Measurements from ENCODE around the gene CLBA1. TPM values are rescaled to one million over a fixed set of nuclear protein-coding genes. Genes with fewer than 3 reads are reported as not detected.
"Not testable (repeated sequence)": the region's sequence is repeated elsewhere in the genome, so short reads cannot be mapped to it uniquely, and the experiment has no call there.

The CLBA1 gene
- total RNA-seq, 1 experiment from 2014 or later: 3.0 TPM

- intact Hi-C loops (cut with micrococcal nuclease; ENCODE audit: unreplicated experiment): no loop called here
- no TSS peak for BruUV-seq (replicated peaks)
- Histone ChIP-seq H3K4me3 (ENCODE audit: low read depth, low read length) (no peak overlapping the region), H3K4me1 (no peaks in the 10 kb centered on the region; the same call in 1 of the 2 replicates), H3K27me3 (replicated peaks; ENCODE audit: control insufficient read depth, insufficient read depth, low read length) (no peaks in the 10 kb centered on the region), H3K36me3 (ENCODE audit: control insufficient read depth, insufficient read depth, low read length) (no peaks in the 10 kb centered on the region), H3K9me3 (no peaks in the 10 kb centered on the region)
- H3K27ac Mint-ChIP-seq (ENCODE audit: unreplicated experiment): no peak overlapping the region
- no peaks in the 10 kb centered on the region for H3K9me3 Mint-ChIP-seq (ENCODE audit: unreplicated experiment)
- no peak overlapping the region for H3K4me3 Mint-ChIP-seq (ENCODE audit: unreplicated experiment)
- peaks cover 6% of the 10 kb centered on the region for H3K36me3 Mint-ChIP-seq (ENCODE audit: insufficient read depth, unreplicated experiment)
- H3K4me1 Mint-ChIP-seq (ENCODE audit: low read depth, unreplicated experiment): no peaks in the 10 kb centered on the region
- DNase-seq: no peak
- ChIA-PET CTCF (no interaction called here), POLR2A (no interaction called here)
- H3K27me3 Mint-ChIP-seq (ENCODE audit: insufficient read depth, unreplicated experiment): no peaks in the 10 kb centered on the region
- no peak for TF ChIP-seq CTCF (IDR thresholded peaks at IDR 0.05; ENCODE audit: insufficient read depth in 1 of 2, low read depth in 1 of 2, low read length in 1 of 2, severe bottlenecking in 1 of 2, unreplicated experiment in 1 of 2)
These were observed 40.6 kb downstream of the CLBA1 start for GRCh38 chr14:105026033-105026785.

GRCh38 chr14:105026802-105027563 lies 41.4 kb downstream of the CLBA1 start:
- no peak for DNase-seq
- TF ChIP-seq CTCF (IDR thresholded peaks at IDR 0.05; ENCODE audit: insufficient read depth in 1 of 2, low read depth in 1 of 2, low read length in 1 of 2, severe bottlenecking in 1 of 2, unreplicated experiment in 1 of 2): no peak
- intact Hi-C loops (cut with micrococcal nuclease; ENCODE audit: unreplicated experiment): no loop called here
- ChIA-PET CTCF (no interaction called here), POLR2A (no interaction called here)
- Mint-ChIP-seq H3K9me3 (ENCODE audit: unreplicated experiment) (no peaks in the 10 kb centered on the region), H3K4me1 (ENCODE audit: low read depth, unreplicated experiment) (no peaks in the 10 kb centered on the region), H3K27me3 (ENCODE audit: insufficient read depth, unreplicated experiment) (no peaks in the 10 kb centered on the region), H3K27ac (ENCODE audit: unreplicated experiment) (no peak overlapping the region), H3K36me3 (ENCODE audit: insufficient read depth, unreplicated experiment) (no peaks in the 10 kb centered on the region), H3K4me3 (ENCODE audit: unreplicated experiment) (no peak overlapping the region)
- no peaks in the 10 kb centered on the region; the same call in 1 of the 2 replicates for H3K4me1 ChIP-seq
- H3K36me3 ChIP-seq (ENCODE audit: control insufficient read depth, insufficient read depth, low read length): no peaks in the 10 kb centered on the region
- no peaks in the 10 kb centered on the region for H3K27me3 ChIP-seq (replicated peaks; ENCODE audit: control insufficient read depth, insufficient read depth, low read length)
- no peak overlapping the region for H3K4me3 ChIP-seq (ENCODE audit: low read depth, low read length)
- no peaks in the 10 kb centered on the region for H3K9me3 ChIP-seq
- no TSS peak for BruUV-seq (replicated peaks)

- H3K27me3 ChIP-seq (replicated peaks; ENCODE audit: control insufficient read depth, insufficient read depth, low read length); H3K36me3 ChIP-seq (ENCODE audit: control insufficient read depth, insufficient read depth, low read length); H3K27me3 Mint-ChIP-seq (ENCODE audit: insufficient read depth, unreplicated experiment); H3K4me3 ChIP-seq (ENCODE audit: low read depth, low read length); H3K36me3 Mint-ChIP-seq (ENCODE audit: insufficient read depth, unreplicated experiment); H3K9me3 ChIP-seq; H3K4me1 Mint-ChIP-seq (ENCODE audit: low read depth, unreplicated experiment); H3K4me1 ChIP-seq; DNase-seq; intact Hi-C loops (cut with micrococcal nuclease; ENCODE audit: unreplicated experiment); H3K4me3 Mint-ChIP-seq (ENCODE audit: unreplicated experiment); H3K9me3 Mint-ChIP-seq (ENCODE audit: unreplicated experiment); CTCF ChIA-PET; POLR2A ChIA-PET; H3K27ac Mint-ChIP-seq (ENCODE audit: unreplicated experiment); BruUV-seq (replicated peaks): not testable (repeated sequence)
These were observed 42.1 kb downstream of the CLBA1 start for GRCh38 chr14:105027718-105028117.

All from Caco-2 (cell line).